HG03064 (cell line): ENCODE results near the gene SKIL.

Experiments
- ATAC-seq: cut with Tn5 transposase; IDR thresholded peaks from one replicate; pipeline ENCODE4 v1.9.1; 2021; ENCODE audit warnings: low read depth; ENCODE audit not compliant: unreplicated experiment

The SKIL gene

GRCh38 chr3:170346481-170347392 lies 10.8 kb upstream of the SKIL start:
- no peak for ATAC-seq

GRCh38 chr3:170350515-170351413 lies 6.8 kb upstream of the SKIL start:
- ATAC-seq = peak; percentile 56

DNA sequence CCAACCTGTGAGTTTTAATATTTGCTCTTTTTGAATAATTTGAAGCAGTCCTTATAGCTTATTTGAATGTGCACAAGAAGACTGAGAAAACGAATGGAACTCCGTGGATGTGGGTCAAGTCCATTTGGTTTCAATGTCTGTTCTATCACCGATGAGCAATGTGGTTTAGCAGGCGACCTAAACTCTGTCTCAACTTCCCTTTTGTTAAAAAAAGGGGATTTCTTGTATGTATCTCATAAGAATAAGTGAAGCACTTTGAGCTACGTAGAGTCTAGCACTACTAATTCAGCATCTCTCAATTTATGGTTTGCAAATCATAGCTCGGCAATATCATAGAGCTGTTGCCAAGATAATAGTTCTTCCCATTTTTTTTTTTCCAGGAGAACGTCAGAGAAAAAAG lies 4.6 kb upstream of the SKIL start:
- ATAC-seq = no peak

DNA sequence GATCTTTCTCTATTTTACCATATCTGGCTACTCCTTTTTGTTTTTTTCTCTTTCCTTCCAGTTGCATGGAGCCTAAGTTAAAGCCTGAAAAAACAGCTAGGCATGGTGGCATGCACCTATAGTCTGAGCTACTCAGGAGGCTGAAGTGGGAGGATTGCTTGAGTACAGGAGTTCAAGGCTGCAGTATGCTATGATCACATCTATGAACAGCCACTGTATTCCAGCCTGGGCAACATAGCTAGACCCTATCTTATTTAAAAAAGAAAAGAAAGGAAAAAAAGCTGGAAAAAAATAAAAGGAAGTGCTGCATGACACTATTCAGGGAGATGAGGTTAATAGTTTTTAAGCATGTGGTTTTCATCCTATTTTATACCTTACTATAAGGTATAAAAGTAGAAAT lies 4.0 kb upstream of the SKIL start:
- no peak for ATAC-seq

DNA sequence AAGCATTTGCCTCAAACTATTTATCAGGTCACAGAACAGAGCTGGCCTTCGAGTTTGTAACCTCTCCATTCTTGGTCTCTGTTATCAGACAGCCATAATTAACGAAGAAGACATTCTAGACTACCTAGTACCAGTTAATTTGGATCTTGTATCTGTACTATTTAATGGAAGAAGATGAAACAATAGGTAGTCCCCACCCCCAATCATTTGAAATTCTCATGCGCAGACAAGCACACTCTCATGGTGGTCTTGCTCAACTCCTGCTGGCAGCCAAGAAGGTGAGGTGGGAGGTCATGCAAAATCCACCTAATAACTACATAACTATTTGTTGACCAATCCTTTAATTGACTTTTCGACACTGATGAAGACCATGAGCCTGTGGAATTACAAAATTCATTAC lies 2.8 kb upstream of the SKIL start:
- ATAC-seq = no peak

- ATAC-seq = peak; percentile 17
Observed at GRCh38 chr3:170355738-170356595, 1.5 kb upstream of the SKIL start.

GRCh38 chr3:170356596-170357175 lies 829 bp upstream of the SKIL start:
- peak; percentile 40 for ATAC-seq

- peak; percentile 3 for ATAC-seq
Observed at GRCh38 chr3:170358042-170359010, 811 bp downstream of the SKIL start.

DNA sequence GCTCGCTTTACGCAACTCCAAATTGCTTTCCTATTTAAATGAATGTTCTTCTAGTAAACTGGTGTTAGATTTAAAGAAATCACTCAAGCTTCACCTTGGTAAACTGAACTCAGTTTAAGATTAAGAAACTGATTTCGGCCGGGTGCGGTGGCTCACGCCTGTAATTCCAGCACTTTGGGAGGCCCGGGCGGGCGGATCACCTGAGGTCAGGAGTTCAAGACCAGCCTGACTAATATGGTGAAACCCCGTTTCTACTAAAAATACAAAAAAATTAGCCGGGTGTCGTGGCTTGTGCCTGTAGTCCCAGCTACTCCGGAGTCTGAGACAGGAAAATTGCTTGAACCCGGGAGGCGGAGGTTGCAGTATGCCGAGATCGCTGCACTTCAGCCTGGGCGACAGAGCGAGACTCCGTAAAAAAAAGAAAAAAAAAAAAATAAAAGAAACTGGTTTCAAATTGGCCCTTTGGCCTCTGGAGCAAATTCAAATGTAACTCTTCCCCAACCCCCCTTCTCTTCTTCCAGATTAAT lies 1.7 kb downstream of the SKIL start:
- no peak for ATAC-seq

GRCh38 chr3:170360466-170360865 lies 3.0 kb downstream of the SKIL start:
- no peak for ATAC-seq

- no peak for ATAC-seq
Observed at GRCh38 chr3:170360916-170361315, 3.4 kb downstream of the SKIL start.

- ATAC-seq = no peak
Observed at GRCh38 chr3:170361711-170362110, 4.2 kb downstream of the SKIL start.

GRCh38 chr3:170363471-170363994 lies 6.0 kb downstream of the SKIL start:
- ATAC-seq = no peak

DNA sequence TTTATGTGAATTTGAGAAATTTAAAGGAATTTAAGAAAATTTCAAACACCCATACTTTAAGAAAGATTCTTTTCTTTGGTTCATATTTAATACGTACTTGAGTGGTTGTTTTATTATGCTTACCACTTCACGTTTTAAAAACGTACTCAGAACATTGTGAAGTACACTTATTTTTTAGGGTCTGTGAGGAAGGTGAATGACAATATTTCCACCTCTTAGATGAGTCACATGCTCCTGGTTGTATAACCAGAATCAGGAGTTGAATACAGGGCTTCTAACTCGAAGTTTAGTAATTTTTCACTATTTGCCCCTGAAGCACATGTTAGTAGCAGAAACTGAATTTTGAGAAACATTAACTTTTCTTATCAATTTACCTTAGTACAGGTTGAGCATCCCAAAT lies 7.5 kb downstream of the SKIL start:
- no peak for ATAC-seq

GRCh38 chr3:170367797-170368196 lies 10.3 kb downstream of the SKIL start:
- ATAC-seq = no peak

DNA sequence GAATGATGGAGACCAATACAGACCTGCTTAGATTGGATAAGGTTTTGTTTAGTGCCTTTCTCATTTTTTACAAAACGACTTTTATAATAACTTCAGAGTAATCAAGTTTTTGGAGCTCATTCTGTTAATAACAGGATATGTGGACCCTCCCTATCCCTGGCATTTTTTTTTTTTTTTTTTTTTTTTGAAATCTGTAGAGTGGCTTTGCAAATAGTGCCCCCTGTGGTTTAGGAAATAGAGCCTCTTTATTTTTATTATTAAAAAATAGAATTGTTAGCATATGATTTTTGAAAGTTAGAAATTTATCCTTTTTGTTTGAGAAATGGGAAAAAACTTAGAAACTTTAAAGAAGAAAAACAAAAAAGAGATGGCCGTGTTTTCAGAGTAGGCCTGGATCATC lies 11.4 kb downstream of the SKIL start:
- ATAC-seq = no peak

DNA sequence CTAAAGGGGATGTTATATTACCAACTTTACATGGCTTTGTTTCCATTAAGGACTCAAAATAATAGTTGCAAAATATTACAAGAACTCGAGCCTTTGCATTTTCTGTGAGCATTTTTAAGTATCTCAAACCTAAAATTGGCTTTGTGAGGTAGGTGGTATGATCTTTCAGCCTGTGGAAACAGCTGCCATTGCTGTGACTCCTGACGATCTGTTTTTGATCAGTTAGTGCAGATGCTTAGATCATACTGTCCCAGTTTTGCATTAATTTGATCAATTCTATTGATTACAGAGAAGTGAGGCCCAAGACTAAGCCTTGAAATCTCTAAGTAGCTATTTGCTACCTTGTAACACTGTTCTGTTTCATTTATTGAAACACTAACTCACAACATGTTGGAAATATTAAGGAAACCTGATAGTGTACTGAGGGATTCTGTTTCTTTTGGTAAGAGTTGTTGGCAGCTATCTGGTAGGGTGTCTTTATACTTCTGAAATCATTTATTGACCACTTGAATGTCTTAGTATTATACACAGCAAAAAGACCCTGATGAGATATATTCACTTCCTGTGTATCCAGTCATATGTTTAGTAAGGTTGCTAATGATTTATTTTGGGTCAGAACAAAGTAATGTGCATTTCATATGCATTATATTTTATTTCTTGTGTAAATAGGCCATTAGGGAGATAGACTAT lies 14.8 kb downstream of the SKIL start:
- no peak for ATAC-seq

DNA sequence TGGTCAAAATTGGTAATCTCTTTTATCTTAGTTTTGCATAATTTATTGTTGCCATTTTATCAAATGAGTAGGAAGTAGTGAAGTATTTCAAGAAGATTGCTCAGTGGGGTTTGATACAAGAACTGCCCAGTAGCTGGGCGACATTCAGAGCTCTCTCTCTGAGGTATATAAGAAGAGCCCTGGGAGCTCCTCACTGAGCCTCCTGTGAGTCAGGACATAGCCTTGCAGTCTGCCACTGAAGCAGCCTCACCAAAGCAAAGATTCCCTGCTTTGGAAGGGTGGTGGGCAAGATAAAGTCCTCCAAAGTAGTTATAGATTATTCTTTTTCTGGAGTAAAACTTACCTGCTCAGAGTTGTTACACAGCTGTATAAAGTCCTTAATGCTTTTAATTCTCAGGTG lies 26.1 kb downstream of the SKIL start:
- ATAC-seq = no peak
